ENCODE measurements around the gene PGAM1.
"Not testable (repeated sequence)": the region's sequence is repeated elsewhere in the genome, so short reads cannot be mapped to it uniquely, and the experiment has no call there.

GRCh38 chr10:97406483-97406882 lies 19.5 kb upstream of the PGAM1 start:
- not testable (repeated sequence) for TF ChIP-seq CTCF, POLR2A (IDR thresholded peaks at IDR 0.05)
